Transverse colon (tissue), 4 donors: ENCODE measurements around the gene SLC23A1. TPM values are rescaled to one million over a fixed set of nuclear protein-coding genes. Genes with fewer than 3 reads are reported as not detected.
A peak's percentile ranks its signal among the peaks of the same experiment; 100 is the strongest.

ENCODE experiments used
- DNase-seq: peaks from one replicate; pipeline ENCODE4 v3.0.0-alpha.2; 2019
- H3K27ac ChIP-seq, 4 donors: fragments of 200-600 bp; sonication (generic); 2 replicates each; pipeline ENCODE4 v1.5.1; 2016 to 2018; ENCODE audit warnings: inconsistent platforms in 4 of 4
- H3K27me3 ChIP-seq: fragments of 200-600 bp; sonication (generic); 2 replicates; pipeline ENCODE4 v1.5.1; 2017; ENCODE audit warnings: inconsistent platforms
- H3K36me3 ChIP-seq, 4 donors: fragments of 200-600 bp; sonication (generic); 2 replicates each; pipeline ENCODE4 v1.5.1; 2017 to 2019; ENCODE audit warnings: inconsistent platforms in 4 of 4
- H3K4me1 ChIP-seq, 4 donors: fragments of 200-600 bp; sonication (generic); 2 replicates each; pipeline ENCODE4 v1.5.1; 2017 to 2020; ENCODE audit warnings: inconsistent platforms in 4 of 4
- H3K4me3 ChIP-seq, 4 donors: fragments of 200-600 bp; sonication (generic); 1 replicate in 1 of 4; 2 replicates in 3 of 4; pipeline versions ENCODE4 v1.5.1 to v1.6.1; 2017 to 2019; ENCODE audit warnings: inconsistent platforms in 4 of 4
- H3K9me3 ChIP-seq, 2 donors: fragments of 200-600 bp; sonication (generic); 2 replicates each; pipeline ENCODE4 v1.5.1; 2017 to 2019; ENCODE audit warnings: inconsistent platforms in 2 of 2
- CTCF ChIP-seq, 5 experiments: fragments of 200-600 bp in 3 of 5; fragments of 450-650 bp in 2 of 5; sonication (generic) in 3 of 5; IDR thresholded peaks; 1 replicate in 2 of 5; 2 replicates in 3 of 5; pipeline ENCODE4 v1.5.1; 2016 to 2017; ENCODE audit warnings: antibody characterized with exemption in 5 of 5, inconsistent platforms in 3 of 5, mild to moderate bottlenecking in 2 of 5, moderate library complexity in 1 of 5
- EP300 ChIP-seq: sonication (generic); formaldehyde crosslinking; IDR thresholded peaks from one replicate; pipeline ENCODE4 v1.6.1; 2017; ENCODE audit warnings: antibody characterized with exemption, low read depth
- POLR2A ChIP-seq: fragments of 450-650 bp; IDR thresholded peaks from one replicate; pipeline ENCODE4 v1.6.1; 2016; ENCODE audit warnings: antibody characterized with exemption, mild to moderate bottlenecking, moderate library complexity
- POLR2AphosphoS5 ChIP-seq, 3 donors: sonication (generic); formaldehyde crosslinking; IDR thresholded peaks; one replicate each; pipeline ENCODE4 v1.6.1; 2016; ENCODE audit warnings: antibody characterized with exemption in 3 of 3
- WGBS, 2 donors: methylation state at CpG; one replicate each; pipeline ENCODE4 v1.1.5; 2018; ENCODE audit warnings: low coverage in 1 of 2; 5-methylcytosine and 5-hydroxymethylcytosine counted together
- in situ Hi-C, 4 donors: fragments of 200-750 bp; cut with MboI; loops; one replicate each; pipeline versions ENCODE4 v1.15.0 to v1.15.1; 2017; ENCODE audit warnings: low sequenced_read_pairs in 3 of 4, low pct_ligation_motif_present in 1 of 4, low pct_unique_long_range_greater_than_20kb in 1 of 4
- intact Hi-C: fragments of 100-400 bp; cut with DNase I; formaldehyde crosslinking; loops from one replicate; pipeline ENCODE4 v1.15.1; 2023; ENCODE audit warnings: low total_unique reads
- total RNA-seq, 4 donors: library from RNA; depleted of rRNA; stranded (reverse); fragments of >200 nt; gene quantifications; one replicate each; pipeline ENCODE4 v1.1.0, GENCODE V29; 2016

Gene SLC23A1
- total RNA-seq, 4 donors from 2014 or later = 0.80 to 9.5 (median 7.4) TPM; not detected in 1

DNA sequence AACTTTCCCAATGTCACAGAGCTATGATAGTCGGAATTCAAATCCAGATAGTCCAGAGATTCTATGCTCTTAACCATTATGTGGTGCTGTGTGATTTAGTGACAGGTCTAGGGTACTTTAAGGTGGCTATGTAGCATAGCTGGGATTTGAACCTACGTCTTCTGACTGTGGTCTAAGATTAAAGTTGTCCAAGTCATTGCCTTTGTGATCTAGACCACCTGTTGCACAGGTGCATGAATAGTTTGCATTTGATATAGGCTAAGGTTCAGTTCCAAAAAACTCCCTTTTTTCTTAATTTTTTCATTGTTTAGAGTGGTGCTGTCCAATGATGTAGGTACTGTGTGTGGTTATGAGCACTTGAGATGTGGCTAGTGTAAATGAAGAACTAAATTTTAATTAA lies 38.9 kb downstream of the SLC23A1 start:
- no peaks in the 10 kb centered on the region for H3K27me3 ChIP-seq
- TF ChIP-seq CTCF (IDR thresholded peaks at IDR 0.05) (no peak), EP300 (no peak), POLR2A (no peak), POLR2AphosphoS5 (IDR thresholded peaks at IDR 0.05) (no peak)
- no peaks in the 10 kb centered on the region for H3K9me3 ChIP-seq
- H3K27ac ChIP-seq = no peak overlapping the region
- peaks cover 5 to 41% (median 36%) of the 10 kb centered on the region in 4 donors for H3K4me1 ChIP-seq
- in situ Hi-C loops = no loop called here
- 88 to 90% methylated on average over 2 of the region's 2 CpGs for WGBS, 2 donors
- no peaks in the 10 kb centered on the region for H3K36me3 ChIP-seq
- intact Hi-C loops = no loop called here
- DNase-seq = no peak
- no peak overlapping the region for H3K4me3 ChIP-seq

GRCh38 chr5:139343476-139343875 lies 39.6 kb downstream of the SLC23A1 start:
- intact Hi-C loops (no loop called here), in situ Hi-C loops (no loop called here)
- peaks cover 5 to 36% (median 34%) of the 10 kb centered on the region in 4 donors for H3K4me1 ChIP-seq
- peak overlapping the region in 2 of 4 donors; percentile 95 to 98 for H3K27ac ChIP-seq
- peak overlapping the region in 1 of 4 donors; percentile 78 for H3K4me3 ChIP-seq
- TF ChIP-seq POLR2AphosphoS5 (IDR thresholded peaks at IDR 0.05) = no peak
- no peak for TF ChIP-seq EP300
- no peak for TF ChIP-seq POLR2A
- TF ChIP-seq CTCF (IDR thresholded peaks at IDR 0.05) = no peak
- DNase-seq = no peak
- no peaks in the 10 kb centered on the region for H3K27me3 ChIP-seq
- H3K36me3 ChIP-seq = no peaks in the 10 kb centered on the region
- 75 to 80% methylated on average over 7 to 9 of the region's 9 CpGs for WGBS, 2 donors
- H3K9me3 ChIP-seq = no peaks in the 10 kb centered on the region

DNA sequence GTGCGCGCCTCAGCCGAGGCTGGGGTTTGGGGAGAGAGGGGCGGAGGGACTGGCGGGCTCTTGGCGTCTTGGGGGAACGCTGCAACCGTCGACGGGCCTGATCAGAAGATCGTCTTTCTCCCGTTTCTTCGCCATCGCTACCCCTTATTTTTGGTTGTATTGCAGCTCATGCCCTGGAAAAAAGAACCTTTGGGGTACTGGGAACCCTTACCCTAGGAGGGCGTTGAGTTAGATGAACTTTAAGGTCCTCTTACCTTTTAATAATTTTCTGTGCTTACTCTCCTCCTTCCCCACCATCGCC lies 40.7 kb downstream of the SLC23A1 start:
- in situ Hi-C loops = no loop called here
- intact Hi-C loops = no loop called here

DNA sequence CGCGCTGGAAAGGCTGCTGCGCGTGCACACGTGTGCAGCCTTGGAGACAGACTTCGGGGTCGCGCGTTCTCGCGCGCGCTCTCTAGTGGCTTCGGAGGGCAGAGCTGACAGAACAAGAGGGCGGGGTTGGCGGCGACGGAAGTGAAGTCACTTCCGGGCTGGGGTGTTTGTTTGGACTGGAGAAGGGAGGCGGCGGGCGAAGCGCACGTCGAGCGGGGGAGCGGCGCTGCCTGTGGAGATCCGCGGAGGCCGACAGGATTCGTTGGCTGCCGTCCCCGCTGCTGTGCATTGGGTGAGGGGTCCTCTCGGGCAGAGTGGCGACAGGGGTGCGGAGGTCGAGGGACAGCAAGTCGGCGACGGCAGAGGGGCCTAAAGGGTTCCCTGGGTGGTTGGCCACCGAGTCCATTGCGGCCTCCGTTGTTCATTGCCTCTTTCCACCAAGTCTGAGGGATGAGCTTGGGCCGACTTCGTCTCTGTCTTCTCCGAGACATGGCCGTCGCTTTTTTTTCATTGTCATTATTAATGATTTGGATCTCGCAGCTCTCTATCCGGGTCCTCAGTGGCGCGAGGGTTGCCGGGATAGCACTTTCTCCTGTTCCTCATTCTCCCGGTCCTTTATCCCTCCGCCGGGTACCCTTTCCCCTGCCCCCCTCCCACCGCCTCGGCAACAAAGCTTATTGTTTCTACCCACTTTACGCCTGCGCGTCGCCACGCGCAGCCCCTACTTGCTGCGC lies 41.2 kb downstream of the SLC23A1 start, which contains the start of gene PAIP2:
PAIP2 (plus strand) TSS at position 166 of the 734 bp plus-strand sequence. CDS start 21,931 bp downstream, outside the sequence.
- intact Hi-C loops = no loop called here
- no peaks in the 10 kb centered on the region for H3K9me3 ChIP-seq

More for the DNA sequence above, 40.7 kb downstream of the SLC23A1 start:
- whole genome bisulfite sequencing, 2 donors = 0% methylated on average over 3 to 16 of the region's 16 CpGs
- Histone ChIP-seq H3K4me1 (peaks cover 5 to 32% (median 29%) of the 10 kb centered on the region in 4 donors), H3K27me3 (no peaks in the 10 kb centered on the region), H3K4me3 (peak overlapping the region; percentile 56 to 94 (median 72)), H3K36me3 (no peaks in the 10 kb centered on the region), H3K9me3 (no peaks in the 10 kb centered on the region), H3K27ac (peak overlapping the region; percentile 95 to 99 (median 96))
- DNase-seq = no peak
- TF ChIP-seq POLR2A (no peak), EP300 (no peak), CTCF (IDR thresholded peaks at IDR 0.05) (no peak), POLR2AphosphoS5 (IDR thresholded peaks at IDR 0.05) (no peak)

More for the DNA sequence above, 41.2 kb downstream of the SLC23A1 start, which contains the start of gene PAIP2:
- no peaks in the 10 kb centered on the region for H3K27me3 ChIP-seq
- H3K4me3 ChIP-seq = peak within 1 kb of the TSS; percentile 56 to 94 (median 72)
- peaks cover 5 to 32% (median 29%) of the 10 kb centered on the region in 4 donors for H3K4me1 ChIP-seq
- peak; percentile 55 to 92 (median 72) for TF ChIP-seq CTCF (IDR thresholded peaks at IDR 0.05)
- TF ChIP-seq POLR2A = peak; percentile 96
- peak; percentile 7 for TF ChIP-seq EP300
- TF ChIP-seq POLR2AphosphoS5 (IDR thresholded peaks at IDR 0.05) = peak; percentile 98 to 99 (median 98)
- peak within 1 kb of the TSS; percentile 95 to 99 (median 96) for H3K27ac ChIP-seq
- peak; percentile 97 for DNase-seq
- in situ Hi-C loops = no loop called here
- 1% methylated on average over 54 of the region's 66 CpGs; no CpG with 5 or more reads in 1 of the 2 donors for WGBS, 2 donors
- no peaks in the 10 kb centered on the region for H3K36me3 ChIP-seq
